HG03442 (cell line): ENCODE measurements around the gene BACH2.
"Not testable (repeated sequence)": the region's sequence is repeated elsewhere in the genome, so short reads cannot be mapped to it uniquely, and the experiment has no call there.

Experiments used
- ATAC-seq: cut with Tn5 transposase; IDR thresholded peaks from one replicate; pipeline ENCODE4 v1.9.1; 2021; ENCODE audit warnings: mild to moderate bottlenecking, moderate library complexity; ENCODE audit not compliant: unreplicated experiment

Gene BACH2

DNA sequence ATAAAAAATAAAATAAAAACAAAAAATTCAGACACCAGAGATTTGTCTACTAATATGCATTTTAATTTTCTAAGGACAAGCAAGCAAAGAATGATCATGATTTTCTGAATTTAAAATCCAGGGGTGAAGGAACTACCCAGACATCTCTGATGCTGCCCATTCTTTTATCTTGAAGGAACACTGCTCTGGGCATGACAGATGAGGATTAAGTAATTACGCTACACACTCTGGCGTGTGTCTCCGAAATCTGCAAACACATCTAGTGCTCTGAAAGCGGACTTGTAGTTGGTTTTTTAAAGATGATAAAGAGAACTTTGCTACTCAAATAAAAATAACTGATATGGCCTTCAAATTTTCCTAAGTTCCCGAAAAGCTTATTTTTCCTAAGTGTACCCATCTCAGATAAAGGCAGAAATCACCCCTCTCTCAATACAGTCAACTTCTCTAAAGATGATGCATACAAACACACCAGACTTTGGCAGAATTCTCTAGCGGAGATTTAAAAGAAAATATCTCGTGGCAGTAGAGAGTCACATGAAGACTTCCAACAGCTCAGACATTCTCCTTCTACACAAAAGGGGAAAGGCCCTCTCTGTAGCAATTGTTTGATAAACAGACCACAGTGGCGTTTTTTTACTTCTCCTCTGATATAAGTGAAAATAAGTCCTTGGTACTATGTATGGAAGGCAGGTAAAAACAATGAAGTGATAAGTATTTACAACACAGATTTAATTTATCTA is 133.8 kb downstream of the BACH2 start:
- ATAC-seq: no peak

DNA sequence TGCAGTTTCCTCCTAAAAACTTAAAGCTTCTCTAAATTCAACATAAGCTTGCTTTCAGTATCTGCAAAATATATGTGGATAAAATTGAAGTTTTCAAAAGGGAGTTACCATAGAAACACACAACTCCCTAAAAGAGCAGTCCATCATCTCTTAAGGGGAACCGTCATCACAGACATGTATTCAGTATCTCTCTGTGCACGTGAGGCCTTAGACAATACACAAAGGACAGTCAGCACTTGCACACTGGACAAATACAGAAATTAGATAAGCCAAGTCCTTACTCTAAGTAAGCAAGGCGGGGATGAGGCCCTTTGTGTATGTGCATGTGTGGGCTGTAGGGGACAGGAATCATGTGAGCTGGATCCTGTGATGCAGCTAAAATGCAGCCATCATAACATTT is 136.6 kb downstream of the BACH2 start:
- ATAC-seq: no peak

DNA sequence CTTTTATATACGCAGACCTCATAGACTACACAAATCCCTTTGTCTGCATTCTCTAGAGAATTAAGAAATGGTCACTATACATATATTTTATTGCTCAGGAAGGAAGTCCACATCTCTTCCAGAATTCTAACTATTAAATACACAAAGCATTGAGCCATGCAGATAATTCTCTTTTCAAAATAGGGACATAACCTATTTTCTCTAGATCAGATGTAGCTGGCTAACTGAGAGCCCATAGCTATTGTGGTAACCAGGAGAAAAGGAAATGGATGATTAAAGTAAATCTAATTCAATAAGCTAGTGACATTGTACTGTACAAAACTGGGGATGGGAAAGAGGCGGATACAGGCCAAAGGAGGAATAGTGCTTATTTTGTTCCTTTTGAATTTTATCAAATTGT is 137.2 kb downstream of the BACH2 start:
- no peak for ATAC-seq

DNA sequence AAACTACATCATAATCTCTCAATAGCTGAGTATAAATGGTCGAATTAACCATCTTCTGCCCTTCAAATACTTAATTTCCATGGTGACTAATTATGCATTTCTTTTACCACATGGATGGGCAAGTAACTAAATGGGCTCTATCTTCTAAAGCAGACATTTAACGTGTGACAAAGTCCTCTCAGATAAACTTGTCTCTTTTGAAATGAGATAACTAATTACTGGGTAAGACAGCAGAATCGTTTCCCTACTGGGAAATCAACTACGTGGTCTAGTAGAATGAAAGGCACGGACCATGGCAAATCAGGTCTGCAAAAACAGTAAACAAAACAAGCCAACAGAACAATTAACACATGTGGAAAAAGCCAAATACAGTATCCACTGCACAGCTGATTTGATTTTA is 137.7 kb downstream of the BACH2 start:
- ATAC-seq: no peak

DNA sequence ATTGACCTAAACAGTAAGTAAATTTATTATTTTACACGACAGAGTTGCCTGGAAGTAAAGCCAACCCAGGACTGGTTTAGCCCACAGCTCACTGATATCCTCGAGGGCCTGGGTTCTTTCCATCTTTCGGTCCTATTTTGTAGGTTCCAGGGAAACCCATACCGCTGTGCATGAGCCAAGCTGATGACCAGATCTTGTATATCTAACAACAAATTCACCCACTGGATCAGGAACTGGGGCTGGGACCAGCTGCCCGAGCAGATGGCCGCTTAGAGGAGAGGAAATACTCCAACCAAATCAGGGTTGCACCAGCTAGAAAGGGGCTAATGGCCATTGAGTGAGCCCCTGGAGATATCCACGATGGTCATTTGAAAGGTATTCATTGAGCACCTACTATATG is 139.2 kb downstream of the BACH2 start:
- ATAC-seq: no peak

DNA sequence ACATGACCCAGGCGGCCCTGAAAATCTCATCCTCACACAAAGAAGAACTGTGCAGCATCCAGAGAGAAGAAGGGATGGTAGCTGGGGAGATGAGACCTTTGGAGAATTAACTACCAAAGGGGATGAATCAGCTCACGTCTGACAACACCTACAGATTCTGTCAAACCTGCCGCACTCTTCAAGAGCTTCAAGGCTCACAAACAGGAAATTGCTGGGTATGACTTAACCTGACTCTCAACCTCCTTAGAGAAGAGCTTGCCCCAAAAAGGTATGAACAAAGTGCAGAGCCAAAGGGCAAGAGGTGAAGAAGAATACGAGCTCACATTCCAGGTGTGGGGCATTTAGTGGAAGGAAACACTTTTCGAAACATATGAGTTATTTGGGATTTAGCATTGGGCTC is 139.8 kb downstream of the BACH2 start:
- no peak for ATAC-seq

DNA sequence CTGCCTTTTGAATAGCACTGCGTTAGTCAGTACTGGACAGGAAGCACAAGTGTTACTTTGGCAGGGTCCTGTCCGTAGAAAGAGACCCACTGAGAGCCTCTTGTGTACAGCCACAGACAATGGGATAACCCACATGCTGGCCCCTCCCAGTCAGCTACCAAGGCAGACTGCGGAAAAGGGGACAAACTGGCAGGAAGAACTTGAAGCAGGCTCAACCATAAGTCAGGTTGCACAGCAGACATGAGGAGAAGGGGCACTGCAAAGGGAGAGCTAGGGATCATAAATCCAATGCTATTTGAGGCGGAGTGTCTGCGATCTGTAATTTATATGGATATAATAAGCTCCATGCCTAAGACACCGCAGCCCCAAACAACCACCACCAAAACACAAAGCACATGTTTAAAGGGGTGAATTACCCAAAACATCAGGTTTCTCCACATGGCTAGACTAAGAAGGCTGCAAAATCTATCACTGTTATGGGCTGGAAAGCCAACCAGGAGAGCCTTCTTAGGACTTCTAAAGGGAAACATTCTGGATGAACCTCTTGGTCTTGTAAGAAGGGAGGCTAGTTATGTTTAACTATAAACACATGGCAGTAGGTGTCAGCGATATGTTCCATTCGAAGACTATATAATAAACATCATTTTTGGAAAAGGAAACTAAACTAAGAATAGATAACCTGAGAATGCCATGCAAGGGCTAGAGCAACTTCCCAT is 141.7 kb downstream of the BACH2 start:
- no peak for ATAC-seq

DNA sequence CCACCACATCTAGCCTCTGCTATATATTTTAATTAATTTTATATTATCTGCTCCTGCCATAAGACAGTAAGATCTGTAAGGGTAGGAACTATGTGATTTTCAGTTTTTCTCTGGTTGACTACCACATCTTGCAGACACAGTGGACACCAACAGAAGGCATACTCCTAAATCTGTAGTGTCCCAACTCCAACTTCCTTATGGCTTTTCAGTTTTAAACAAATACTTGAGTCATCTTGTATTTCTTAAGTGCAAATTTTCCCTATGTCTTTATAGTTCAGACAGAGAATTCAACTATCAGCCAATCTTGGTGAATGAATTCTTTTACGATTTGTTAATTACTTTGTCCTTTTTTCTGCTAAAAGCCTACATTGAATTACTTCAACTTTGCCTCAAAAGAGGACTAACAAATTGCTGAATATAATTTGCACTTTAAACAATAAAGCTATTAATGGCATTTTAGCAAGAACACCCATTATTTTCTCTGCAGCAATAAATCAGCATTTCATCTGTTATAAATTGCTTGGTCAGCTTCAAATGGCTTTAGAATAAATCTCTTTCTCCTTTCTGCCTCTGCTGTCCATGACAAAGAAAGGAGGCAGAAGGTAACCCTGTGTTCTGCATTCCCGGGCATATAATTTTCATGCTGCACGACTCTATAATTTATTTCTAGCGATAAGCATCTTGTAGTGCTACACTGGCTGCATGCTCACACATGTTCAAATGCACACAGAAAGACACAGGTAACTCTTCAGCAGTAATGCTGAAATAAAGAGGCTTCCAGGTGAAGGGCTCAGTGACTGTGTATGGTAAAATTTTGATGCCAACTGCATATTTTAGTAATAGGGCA is 144.8 kb downstream of the BACH2 start:
- no peak for ATAC-seq

DNA sequence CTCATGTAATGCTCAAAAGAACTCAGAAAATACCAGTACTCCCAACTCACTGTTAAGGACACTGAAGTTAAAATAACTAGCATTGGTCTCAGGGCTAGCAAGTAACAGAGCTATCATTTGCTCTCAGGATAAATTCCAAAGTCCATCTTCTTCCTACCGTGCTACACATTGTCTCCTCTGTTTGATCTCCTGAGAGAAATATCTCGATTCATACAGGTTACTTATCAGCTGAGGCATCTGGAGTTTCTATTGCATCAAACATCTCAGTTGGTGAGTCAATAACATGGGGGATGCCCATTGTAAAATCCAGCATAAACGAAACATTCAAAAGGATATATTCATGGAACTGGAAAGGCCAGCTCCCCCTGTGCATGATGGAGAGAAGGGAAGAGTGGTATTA is 147.4 kb downstream of the BACH2 start:
- ATAC-seq: no peak

DNA sequence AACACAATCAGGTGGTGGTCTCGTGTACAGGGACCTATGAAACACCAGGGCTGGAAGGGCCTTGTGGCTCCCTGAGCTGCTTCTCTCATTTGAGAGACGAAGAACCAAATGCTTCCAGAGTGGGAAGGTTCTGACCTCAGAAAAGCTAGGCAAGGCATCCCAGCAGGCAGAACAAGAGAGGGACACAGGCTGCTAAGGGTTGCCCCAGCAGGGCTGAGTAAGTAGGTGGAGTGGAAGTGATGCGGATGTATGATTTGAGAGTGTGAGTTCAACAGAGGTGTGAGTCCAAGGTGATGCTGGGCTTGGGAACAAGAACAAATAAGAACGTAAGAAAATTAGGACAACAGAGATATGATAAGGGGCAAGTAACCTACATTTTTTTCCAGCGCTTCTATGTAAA is 147.8 kb downstream of the BACH2 start:
- no peak for ATAC-seq

DNA sequence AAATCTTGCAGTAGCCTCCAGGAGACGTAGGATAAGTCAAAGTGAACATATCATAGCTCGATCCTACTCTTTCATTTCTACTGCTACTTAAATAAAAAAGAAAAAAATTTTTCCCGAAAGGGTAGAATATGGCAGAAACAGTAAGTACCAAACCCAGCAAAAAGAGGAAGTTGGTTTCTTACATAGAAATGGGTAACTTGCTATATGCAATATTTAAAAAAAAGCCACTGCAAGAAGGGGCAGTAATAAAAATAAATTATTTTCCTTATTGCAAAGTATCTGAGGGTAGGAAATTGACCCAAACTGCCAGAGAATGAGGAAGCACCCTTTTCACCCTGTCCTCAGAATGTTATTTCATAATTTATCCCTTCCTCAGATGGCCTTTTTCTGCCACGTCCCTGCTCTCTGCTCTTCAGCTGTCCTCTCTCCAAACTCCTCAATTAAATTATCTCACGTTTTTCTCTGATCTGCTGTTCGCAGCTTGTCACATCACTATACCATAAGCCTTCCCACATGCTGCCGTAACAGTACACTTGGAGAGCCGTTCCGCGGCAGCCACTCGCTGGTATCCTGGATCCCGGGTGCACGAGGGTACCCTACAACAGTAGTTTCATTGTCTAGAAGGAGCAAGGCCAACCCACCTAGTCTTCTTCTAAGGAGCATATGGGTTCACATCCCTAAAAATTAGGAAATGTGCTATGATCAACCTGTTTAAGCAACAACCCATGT is 149.6 kb downstream of the BACH2 start:
- no peak for ATAC-seq

DNA sequence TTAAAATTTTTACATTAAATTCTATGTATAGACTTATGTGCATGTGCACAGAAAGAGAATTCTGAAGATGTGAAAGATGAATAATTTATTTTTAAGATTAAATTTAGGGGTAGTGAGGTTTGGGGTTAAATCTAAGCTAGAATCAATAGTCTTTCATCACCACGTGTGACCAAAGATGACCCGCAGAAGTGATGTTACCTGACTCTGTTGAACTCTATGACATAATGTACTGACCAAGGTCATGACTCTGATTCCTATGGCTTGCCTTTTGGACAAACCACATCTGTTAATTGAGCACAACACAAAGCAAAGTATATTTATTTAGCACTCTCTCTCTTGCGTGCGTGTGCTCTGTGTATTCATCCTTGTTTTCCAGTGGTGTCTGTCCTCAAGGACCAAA is 150.6 kb downstream of the BACH2 start:
- no peak for ATAC-seq

DNA sequence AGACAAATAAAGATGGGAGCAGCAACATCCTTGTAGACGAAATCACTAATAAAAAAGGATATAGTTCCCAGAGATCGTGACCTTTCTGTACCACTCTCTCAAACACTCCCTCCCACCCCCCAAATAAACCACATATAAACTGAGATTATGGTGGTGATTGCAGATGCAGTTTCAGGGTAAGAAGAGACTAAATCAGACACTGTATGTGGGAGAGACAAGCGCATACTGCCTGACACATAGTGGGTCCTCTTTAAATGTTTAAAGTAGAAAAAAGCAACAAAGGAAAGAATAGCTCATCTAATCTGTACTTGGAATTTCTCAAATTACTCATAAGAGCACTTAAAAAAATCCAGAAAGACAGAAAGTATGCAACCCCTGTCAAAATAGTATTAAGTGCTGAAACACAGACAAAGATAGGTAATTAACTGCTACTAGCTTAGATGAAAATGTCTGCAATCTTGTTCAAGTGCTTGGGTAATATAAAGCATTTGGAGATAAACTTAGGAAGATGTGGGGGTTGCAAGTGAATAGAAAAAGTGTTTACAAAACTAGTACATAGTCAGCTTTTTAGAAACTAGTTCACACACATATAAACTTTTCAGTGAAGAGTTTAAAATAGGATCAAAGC is 151.6 kb downstream of the BACH2 start:
- ATAC-seq: no peak

DNA sequence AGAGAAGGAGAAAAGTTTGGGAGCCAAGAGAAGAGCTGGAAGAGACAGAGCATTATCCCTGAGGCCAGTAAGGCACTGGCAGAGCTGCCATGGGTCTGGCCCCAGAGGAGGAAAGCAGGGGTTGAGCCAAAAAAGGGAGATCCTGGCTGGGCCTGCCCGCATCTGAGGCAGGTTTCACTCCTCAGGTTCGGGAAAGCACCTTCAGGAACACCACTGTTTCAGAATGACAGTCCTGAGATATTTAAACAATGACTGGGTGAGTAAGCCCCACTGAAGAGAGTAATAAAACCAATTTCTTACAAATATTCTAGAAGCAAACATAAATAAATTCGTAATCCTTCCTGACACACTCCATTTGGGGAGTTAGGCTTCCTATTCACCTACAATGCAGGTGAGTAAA is 152.2 kb downstream of the BACH2 start:
- peak; percentile 88 for ATAC-seq

DNA sequence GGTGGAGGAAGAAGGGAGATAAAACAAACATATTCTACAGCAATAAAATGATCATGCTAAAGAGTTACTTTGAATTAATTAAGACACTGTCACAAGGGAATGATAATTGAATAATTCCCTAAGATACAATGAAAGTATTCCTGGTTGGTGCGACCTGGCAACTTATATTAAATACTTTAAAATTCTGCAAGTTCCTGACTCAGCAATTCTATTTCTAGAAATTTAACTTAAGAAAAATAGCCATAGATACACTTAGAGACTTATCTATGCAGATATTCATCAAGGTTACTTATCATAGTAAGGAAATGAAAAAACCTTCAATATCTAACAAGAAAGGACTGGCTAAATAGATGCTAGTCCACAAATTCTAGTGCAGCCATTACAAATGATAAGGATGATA is 156.0 kb downstream of the BACH2 start:
- ATAC-seq: no peak

DNA sequence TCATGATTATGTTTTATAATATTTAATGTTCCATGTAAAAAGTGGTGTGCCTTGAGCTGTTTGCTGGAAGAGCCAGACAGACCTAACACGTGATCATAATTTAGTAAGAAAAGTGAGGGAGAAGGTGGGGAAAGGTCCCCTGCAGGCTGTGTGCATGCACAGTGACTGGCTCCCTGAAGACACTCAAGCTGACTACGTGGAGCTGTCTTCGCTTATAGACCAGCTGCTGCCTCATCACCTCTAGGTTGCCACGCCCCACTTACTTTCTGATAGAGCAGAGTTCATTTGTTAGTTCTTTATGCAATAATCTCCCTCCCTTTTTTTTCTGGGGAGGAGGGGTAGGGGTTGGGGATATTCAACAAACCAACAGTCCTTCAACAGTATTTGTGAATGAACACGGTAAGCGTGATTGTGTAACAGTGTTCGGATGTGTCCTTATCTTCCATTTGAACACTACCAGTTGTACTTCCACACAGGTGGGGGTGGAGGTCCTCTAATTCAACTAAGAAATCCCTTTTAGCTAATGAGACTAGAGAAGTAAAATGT is 157.3 kb downstream of the BACH2 start:
- no peak for ATAC-seq

DNA sequence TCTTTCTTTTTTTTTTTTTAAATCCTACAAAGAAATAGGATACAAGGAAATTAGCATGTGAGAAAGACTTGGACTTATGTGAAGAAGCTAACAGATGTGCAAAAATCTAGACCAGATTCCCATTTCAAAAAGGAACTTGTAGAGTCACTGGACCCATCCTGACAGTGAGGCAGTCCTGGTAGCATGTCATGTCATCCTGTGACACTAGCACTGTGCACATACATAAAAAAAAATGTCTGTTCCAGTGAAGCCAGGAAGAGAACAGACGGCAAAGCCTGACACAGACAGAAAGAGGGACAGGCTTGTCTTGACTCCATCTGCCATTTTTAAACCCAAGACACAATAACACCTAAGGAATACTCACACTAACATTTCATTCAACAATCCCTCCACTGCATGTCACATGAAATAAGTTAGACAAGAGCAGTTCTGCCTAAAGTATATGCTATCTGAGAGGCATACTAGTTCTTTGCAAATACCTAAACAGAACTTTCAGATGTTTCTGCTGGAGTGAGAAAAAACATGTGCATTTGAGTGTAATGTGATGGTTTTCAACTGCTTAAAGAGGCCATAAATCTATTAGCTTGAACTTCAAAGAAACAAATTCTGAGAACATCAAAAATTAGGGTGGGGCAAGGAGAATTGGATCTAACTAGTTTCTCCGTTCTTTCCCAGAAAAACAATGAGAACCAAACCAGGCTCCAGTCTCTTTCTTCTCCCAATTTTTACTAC is 159.6 kb downstream of the BACH2 start:
- ATAC-seq: no peak

DNA sequence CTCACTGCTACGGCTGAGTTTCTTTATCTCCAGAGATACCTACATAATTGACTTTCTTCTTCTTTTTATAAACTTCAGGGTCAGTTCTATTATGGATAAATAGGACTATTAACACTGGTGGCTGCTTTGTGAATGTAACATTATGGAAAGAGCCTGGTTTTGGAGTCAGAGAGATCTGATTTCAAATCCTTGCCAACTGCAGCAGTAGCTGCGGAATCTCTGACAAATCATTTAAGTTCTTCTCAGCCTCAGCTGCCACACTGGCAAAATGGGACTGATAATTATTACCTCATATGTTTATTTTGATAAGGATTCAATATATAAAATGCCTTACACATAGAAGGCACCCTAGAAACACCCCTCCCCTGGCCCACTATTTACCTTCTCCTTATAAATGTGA is 160.5 kb downstream of the BACH2 start:
- ATAC-seq: no peak

DNA sequence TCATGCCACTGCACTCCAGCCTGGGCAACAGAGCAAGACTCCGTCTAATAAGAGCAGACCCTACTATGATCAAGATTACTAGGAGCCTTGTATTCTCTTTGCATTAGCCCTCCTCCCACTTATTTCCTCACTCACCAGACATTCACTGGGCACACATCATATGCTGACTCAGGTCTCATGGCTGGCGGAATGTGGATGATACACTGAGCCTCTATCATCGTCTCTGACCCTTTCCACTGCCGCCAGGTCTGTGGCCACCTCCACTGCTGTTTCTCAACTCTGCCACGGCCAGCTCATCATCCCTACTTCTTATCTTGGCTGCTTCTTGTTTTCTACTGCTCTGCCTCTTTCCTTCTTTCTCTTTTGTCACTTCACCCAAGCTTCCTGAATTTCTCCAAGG is 161.0 kb downstream of the BACH2 start:
- no peak for ATAC-seq

DNA sequence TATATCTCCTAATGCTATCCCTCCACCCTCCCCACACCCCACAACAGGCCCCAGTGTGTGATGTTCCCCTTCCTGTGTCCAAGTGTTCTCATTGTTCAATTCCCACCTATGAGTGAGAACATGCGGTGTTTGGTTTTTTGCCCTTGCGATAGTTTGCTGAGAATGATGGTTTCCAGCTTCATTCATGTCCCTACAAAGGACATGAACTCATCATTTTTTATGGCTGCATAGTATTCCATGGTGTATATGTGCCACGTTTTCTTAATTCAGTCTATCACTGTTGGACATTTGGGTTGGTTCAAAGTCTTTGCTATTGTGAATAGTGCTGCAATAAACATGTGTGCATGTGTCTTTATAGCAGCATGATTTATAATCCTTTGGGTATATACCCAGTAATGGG is 163.0 kb downstream of the BACH2 start:
- ATAC-seq: not testable (repeated sequence)
